LNCaP clone FGC (cell line): ENCODE results near the gene NPAS3.

Experiments
- DNase-seq: peaks from one replicate; pipeline ENCODE4 v3.0.0-alpha.2; 2011; ENCODE audit warnings: low read depth
- H3K4me3 ChIP-seq: 2 replicates; pipeline ENCODE4 v1.5.1; 2011; ENCODE audit warnings: mild to moderate bottlenecking, low read depth, low read length, control low read depth
- TF ChIP-seq, protein P1 (sequence below): IDR thresholded peaks from 2 replicates; pipeline ENCODE4 v1.5.1; 2012; ENCODE audit warnings: mild to moderate bottlenecking; ENCODE audit not compliant: control insufficient read depth, insufficient read depth; ENCODE audit errors: extremely low read depth

NPAS3 gene

DNA sequence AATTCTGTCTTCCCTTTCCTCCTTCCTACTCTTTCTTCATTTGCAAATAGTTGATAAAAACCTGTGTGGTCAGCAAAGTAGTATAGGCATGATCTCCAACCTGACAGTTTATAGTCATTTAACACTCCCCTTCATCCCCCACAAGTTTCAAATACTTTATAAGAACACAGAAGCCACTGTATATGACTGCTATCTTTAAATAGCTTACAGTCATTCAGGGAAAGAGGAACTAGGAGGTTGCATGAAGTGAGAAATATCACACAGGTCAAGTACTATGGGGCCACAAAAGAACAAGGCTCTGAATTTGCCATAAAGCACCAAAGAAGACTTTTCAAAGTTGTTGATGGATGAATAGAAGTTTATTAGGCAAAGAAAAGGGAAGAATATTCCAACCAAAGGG is 431.3 kb downstream of the NPAS3 start:
- no peak for DNase-seq
- no peak overlapping the region for H3K4me3 ChIP-seq
- TF ChIP-seq, protein P1, sequence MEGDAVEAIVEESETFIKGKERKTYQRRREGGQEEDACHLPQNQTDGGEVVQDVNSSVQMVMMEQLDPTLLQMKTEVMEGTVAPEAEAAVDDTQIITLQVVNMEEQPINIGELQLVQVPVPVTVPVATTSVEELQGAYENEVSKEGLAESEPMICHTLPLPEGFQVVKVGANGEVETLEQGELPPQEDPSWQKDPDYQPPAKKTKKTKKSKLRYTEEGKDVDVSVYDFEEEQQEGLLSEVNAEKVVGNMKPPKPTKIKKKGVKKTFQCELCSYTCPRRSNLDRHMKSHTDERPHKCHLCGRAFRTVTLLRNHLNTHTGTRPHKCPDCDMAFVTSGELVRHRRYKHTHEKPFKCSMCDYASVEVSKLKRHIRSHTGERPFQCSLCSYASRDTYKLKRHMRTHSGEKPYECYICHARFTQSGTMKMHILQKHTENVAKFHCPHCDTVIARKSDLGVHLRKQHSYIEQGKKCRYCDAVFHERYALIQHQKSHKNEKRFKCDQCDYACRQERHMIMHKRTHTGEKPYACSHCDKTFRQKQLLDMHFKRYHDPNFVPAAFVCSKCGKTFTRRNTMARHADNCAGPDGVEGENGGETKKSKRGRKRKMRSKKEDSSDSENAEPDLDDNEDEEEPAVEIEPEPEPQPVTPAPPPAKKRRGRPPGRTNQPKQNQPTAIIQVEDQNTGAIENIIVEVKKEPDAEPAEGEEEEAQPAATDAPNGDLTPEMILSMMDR: no peak

DNA sequence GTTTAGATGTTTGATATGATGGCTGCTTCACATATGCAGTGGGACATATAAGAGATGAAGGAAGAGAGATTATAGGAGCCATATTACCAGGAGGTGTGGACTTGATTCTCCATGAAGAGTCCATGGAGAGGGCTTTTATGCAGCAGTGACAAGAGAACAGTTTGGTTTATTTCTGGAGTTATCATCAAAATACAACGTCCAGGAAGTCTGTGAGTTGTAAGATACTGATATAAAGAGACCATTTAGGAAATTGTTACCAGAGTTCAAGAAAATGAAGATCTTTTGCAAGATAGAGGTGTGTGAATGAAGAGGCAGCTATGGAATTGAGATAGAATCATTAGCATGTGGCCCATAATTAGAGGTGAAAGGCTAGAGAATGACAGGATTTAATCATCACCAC is 431.7 kb downstream of the NPAS3 start:
- DNase-seq: no peak
- no peak overlapping the region for H3K4me3 ChIP-seq
- TF ChIP-seq, protein P1: no peak

DNA sequence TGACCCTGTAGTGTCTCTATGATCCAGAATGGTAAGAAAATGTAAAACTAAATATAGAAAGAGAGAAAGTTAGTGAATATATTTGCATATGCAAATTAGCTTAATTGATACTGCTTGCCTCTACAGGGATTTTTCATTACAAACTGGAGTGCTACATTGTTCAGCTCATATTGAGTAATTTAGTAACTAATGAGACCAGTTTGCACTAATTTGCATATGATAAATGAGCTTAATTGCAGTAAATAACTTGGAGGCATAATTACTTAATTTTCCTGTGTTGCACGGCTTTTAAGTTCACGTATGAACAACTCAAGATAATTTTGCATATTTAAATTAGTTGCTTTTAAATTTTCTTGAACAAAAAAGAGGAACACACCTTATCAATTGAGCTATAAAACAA is 436.5 kb downstream of the NPAS3 start:
- DNase-seq: no peak
- TF ChIP-seq, protein P1: no peak
- H3K4me3 ChIP-seq: no peak overlapping the region

DNA sequence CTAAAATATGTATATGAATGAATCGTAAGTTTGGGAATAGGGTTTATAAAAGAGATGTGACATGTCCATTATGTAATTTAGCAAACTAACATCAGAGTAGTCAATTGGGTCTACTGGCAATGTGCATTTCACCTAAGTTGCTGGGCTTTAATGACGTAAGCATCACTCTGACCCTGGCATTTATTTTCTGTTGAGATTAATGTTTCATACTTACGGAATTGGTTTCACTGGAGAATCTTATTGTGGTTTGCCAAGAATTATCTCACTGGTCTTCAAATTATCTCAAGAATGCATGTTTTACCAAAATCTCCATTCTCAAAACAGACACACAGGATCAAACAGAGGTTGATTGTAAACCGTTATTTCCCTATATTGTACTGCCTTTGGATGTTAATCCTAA is 437.1 kb downstream of the NPAS3 start:
- TF ChIP-seq, protein P1: no peak
- no peak overlapping the region for H3K4me3 ChIP-seq
- DNase-seq: no peak

DNA sequence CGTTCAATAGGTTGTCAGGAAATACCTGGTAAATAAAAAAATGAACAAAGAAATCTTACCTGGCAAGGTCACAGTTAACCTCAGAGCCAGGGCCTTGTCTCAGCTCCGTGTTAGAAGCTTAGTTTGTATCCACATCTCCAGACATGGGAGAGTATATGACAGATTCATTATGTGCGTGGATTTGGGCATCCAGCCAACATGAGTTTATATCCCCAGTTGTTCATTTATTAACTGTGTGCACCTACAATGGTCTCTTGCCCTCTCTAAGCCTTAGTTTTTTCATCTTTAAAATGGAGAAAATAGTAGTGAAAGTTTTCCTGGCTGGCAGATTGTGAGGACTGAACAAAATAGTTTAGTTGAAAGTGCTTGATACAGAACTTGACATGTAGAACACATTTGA is 437.8 kb downstream of the NPAS3 start:
- no peak for DNase-seq
- TF ChIP-seq, protein P1: no peak
- no peak overlapping the region for H3K4me3 ChIP-seq

DNA sequence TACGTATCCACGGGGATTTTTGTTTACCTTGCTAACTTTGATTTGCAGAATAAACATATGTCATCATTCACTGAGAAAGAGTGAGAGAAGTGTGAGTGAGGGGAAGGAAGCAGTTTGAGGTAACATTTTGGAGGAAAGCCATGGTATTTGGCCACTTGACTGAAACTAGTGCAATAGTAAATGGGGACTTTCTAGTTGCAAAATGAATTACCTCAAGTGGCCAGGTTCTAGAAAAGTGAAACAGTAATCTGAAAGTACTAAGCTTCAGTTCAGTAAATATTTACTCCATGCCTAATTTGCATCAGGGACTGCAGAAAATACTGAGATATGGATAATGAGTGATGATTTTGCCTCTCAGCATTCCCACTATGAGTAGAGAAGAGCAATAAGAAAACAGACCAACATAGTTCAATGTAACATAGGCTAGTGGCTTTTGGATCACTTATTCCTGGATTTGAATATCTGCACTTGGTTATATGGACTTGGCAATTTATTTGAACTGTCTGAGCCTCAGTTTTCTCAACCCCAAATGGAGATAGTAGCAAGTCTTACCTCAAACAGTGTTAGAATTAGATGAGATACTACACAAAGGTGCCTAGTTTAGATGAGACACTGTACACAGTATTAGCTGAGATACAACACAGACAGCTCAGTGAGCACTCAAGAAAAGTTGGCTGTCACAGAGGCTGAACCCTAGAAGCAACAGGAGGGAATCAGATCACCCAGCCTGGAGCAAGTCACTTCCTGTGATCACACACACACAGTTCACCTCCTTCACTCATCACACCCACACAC is 439.1 kb downstream of the NPAS3 start:
- TF ChIP-seq, protein P1: no peak
- DNase-seq: no peak
- no peak overlapping the region for H3K4me3 ChIP-seq

DNA sequence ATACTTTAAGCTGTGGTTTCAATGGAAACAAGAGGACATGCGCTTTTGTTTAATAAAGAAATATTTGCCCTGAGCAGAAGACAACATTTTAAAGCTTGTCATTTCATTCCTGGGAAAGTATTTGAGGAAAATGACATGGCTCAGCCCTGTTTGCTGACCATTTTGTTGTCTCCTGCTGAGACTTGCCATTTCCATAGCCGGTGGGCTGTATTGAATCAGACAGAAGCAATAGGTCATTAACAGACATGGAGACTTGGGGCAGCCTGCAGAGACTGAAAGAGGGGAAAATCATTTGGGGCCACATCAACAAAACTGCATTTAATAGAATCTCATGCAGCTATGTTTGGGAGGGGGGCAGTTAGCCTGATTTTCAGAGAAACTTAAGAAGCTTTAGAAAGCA is 443.0 kb downstream of the NPAS3 start:
- TF ChIP-seq, protein P1: no peak
- DNase-seq: no peak
- no peak overlapping the region for H3K4me3 ChIP-seq
